ENCODE results near the gene WDSUB1. TPM values are rescaled to one million over a fixed set of nuclear protein-coding genes. Genes with fewer than 3 reads are reported as not detected.

Gene WDSUB1
- total RNA-seq: 10 to 100 TPM in 1 of 4 donors, 1 to 10 TPM in 3; 6.1 to 10.4 (median 9.5) TPM
- polyA plus RNA-seq: 8.9 TPM
- long read RNA-seq, donor 1, transcript WDSUB1-202 (11 exons, 1,912 nt): major isoform, 29 of 46 reads
- long read RNA-seq, donor 1, partial matches to known transcripts: 2 of 46 reads
- long read RNA-seq, donor 1, other reads (novel, unspliced or antisense): 10 of 46 reads
- long read RNA-seq, donor 2, transcript WDSUB1-202 (11 exons, 1,912 nt): major isoform, 7 of 13 reads
- long read RNA-seq, donor 2, partial matches to known transcripts: 1 of 13 reads
- long read RNA-seq, donor 2, other reads (novel, unspliced or antisense): 5 of 13 reads
- long read RNA-seq, donor 3, transcript WDSUB1-202 (11 exons, 1,912 nt): major isoform, 14 of 31 reads
- long read RNA-seq, donor 3, partial matches to known transcripts: 5 of 31 reads
- long read RNA-seq, donor 3, other reads (novel, unspliced or antisense): 10 of 31 reads
- long read RNA-seq, donor 4, transcript WDSUB1-202 (11 exons, 1,912 nt): major isoform, 12 of 20 reads
- long read RNA-seq, donor 4, partial matches to known transcripts: 1 of 20 reads
- long read RNA-seq, donor 4, other reads (novel, unspliced or antisense): 6 of 20 reads

- peak; percentile 58 to 61 for ATAC-seq
- H3K27ac ChIP-seq (ENCODE audit: low read length): peak within 1 kb of the TSS; percentile 94
- no peaks in the 10 kb centered on the region for H3K4me1 ChIP-seq (ENCODE audit: control insufficient read depth, insufficient read depth, low read length)
- intact Hi-C loops (cut with DNase I): no loop called here
- WGBS: 1% methylated on average over 64 of the region's 64 CpGs
- H3K4me3 ChIP-seq (ENCODE audit: low read length): peak within 1 kb of the TSS; percentile 52
- no peaks in the 10 kb centered on the region for H3K27me3 ChIP-seq (ENCODE audit: control insufficient read depth, insufficient read depth)
- peak; percentile 68 to 88 (median 87) for DNase-seq
- H3K9me3 ChIP-seq (ENCODE audit: control insufficient read depth, low read length): no peaks in the 10 kb centered on the region
Observed at GRCh38 chr2:159285929-159286708, at the start of gene WDSUB1. Gene WDSUB1, minus strand, starts transcription at chr2:159286703. Its CDS starts 3,634 bp downstream, at chr2:159283069.

- Histone ChIP-seq H3K9me3 (ENCODE audit: control insufficient read depth, low read length) (no peaks in the 10 kb centered on the region), H3K4me3 (ENCODE audit: low read length) (no peak overlapping the region), H3K27ac (ENCODE audit: low read length) (no peak overlapping the region), H3K4me1 (ENCODE audit: control insufficient read depth, insufficient read depth, low read length) (no peaks in the 10 kb centered on the region), H3K27me3 (ENCODE audit: control insufficient read depth, insufficient read depth) (no peaks in the 10 kb centered on the region)
- peak in 1 of 3 donors; percentile 26 for DNase-seq
- intact Hi-C loops (cut with DNase I): no loop called here
- WGBS: 85% methylated on average over 5 of the region's 5 CpGs
- ATAC-seq: peak; percentile 24 to 67
Observed at GRCh38 chr2:159326569-159327255, 40.2 kb upstream of the WDSUB1 start.

GRCh38 chr2:159322419-159322818 is 35.9 kb upstream of the WDSUB1 start:
- no peak for DNase-seq
- Histone ChIP-seq H3K4me1 (ENCODE audit: control insufficient read depth, insufficient read depth, low read length) (no peaks in the 10 kb centered on the region), H3K27me3 (ENCODE audit: control insufficient read depth, insufficient read depth) (no peaks in the 10 kb centered on the region), H3K27ac (ENCODE audit: low read length) (no peak overlapping the region), H3K4me3 (ENCODE audit: low read length) (no peak overlapping the region), H3K9me3 (ENCODE audit: control insufficient read depth, low read length) (no peaks in the 10 kb centered on the region)
- ATAC-seq: no peak
- intact Hi-C loops (cut with DNase I): no loop called here

GRCh38 chr2:159317392-159318088 is 31.0 kb upstream of the WDSUB1 start:
- Histone ChIP-seq H3K4me3 (ENCODE audit: low read length) (no peak overlapping the region), H3K9me3 (ENCODE audit: control insufficient read depth, low read length) (no peaks in the 10 kb centered on the region), H3K4me1 (ENCODE audit: control insufficient read depth, insufficient read depth, low read length) (no peaks in the 10 kb centered on the region), H3K27me3 (ENCODE audit: control insufficient read depth, insufficient read depth) (no peaks in the 10 kb centered on the region), H3K27ac (ENCODE audit: low read length) (no peak overlapping the region)
- WGBS: 90% methylated on average over 3 of the region's 3 CpGs
- no peak for DNase-seq
- intact Hi-C loops (cut with DNase I): no loop called here
- ATAC-seq: no peak

- intact Hi-C loops (cut with DNase I): no loop called here
Observed at GRCh38 chr2:159307942-159308341, 21.4 kb upstream of the WDSUB1 start.

GRCh38 chr2:159300586-159300985 is 14.1 kb upstream of the WDSUB1 start:
- Histone ChIP-seq H3K27ac (ENCODE audit: low read length) (no peak overlapping the region), H3K4me3 (ENCODE audit: low read length) (no peak overlapping the region), H3K27me3 (ENCODE audit: control insufficient read depth, insufficient read depth) (no peaks in the 10 kb centered on the region), H3K9me3 (ENCODE audit: control insufficient read depth, low read length) (no peaks in the 10 kb centered on the region), H3K4me1 (ENCODE audit: control insufficient read depth, insufficient read depth, low read length) (no peaks in the 10 kb centered on the region)
- no peak for ATAC-seq
- 87% methylated on average over 3 of the region's 3 CpGs for WGBS
- intact Hi-C loops (cut with DNase I): no loop called here
- DNase-seq: no peak

More at GRCh38 chr2:159307942-159308341, 21.4 kb upstream of the WDSUB1 start:
- no peaks in the 10 kb centered on the region for H3K27me3 ChIP-seq (ENCODE audit: control insufficient read depth, insufficient read depth)
- H3K9me3 ChIP-seq (ENCODE audit: control insufficient read depth, low read length): no peaks in the 10 kb centered on the region
- ATAC-seq: no peak
- H3K4me3 ChIP-seq (ENCODE audit: low read length): no peak overlapping the region
- no peaks in the 10 kb centered on the region for H3K4me1 ChIP-seq (ENCODE audit: control insufficient read depth, insufficient read depth, low read length)
- H3K27ac ChIP-seq (ENCODE audit: low read length): no peak overlapping the region
- DNase-seq: no peak

GRCh38 chr2:159298967-159299366 is 12.5 kb upstream of the WDSUB1 start:
- Histone ChIP-seq H3K27ac (ENCODE audit: low read length) (no peak overlapping the region), H3K4me1 (ENCODE audit: control insufficient read depth, insufficient read depth, low read length) (no peaks in the 10 kb centered on the region), H3K27me3 (ENCODE audit: control insufficient read depth, insufficient read depth) (no peaks in the 10 kb centered on the region), H3K4me3 (ENCODE audit: low read length) (no peak overlapping the region), H3K9me3 (ENCODE audit: control insufficient read depth, low read length) (no peaks in the 10 kb centered on the region)
- DNase-seq (no peak), ATAC-seq (no peak)
- intact Hi-C loops (cut with DNase I): no loop called here

GRCh38 chr2:159297042-159297707 is 10.7 kb upstream of the WDSUB1 start:
- Histone ChIP-seq H3K9me3 (ENCODE audit: control insufficient read depth, low read length) (no peaks in the 10 kb centered on the region), H3K27me3 (ENCODE audit: control insufficient read depth, insufficient read depth) (no peaks in the 10 kb centered on the region), H3K4me1 (ENCODE audit: control insufficient read depth, insufficient read depth, low read length) (no peaks in the 10 kb centered on the region), H3K4me3 (ENCODE audit: low read length) (no peak overlapping the region), H3K27ac (ENCODE audit: low read length) (no peak overlapping the region)
- ATAC-seq (no peak), DNase-seq (no peak)
- intact Hi-C loops (cut with DNase I): no loop called here
- 95% methylated on average over 5 of the region's 5 CpGs for WGBS

- no peak for ATAC-seq
- DNase-seq: no peak
- Histone ChIP-seq H3K27me3 (ENCODE audit: control insufficient read depth, insufficient read depth) (no peaks in the 10 kb centered on the region), H3K9me3 (ENCODE audit: control insufficient read depth, low read length) (no peaks in the 10 kb centered on the region), H3K4me1 (ENCODE audit: control insufficient read depth, insufficient read depth, low read length) (no peaks in the 10 kb centered on the region), H3K27ac (ENCODE audit: low read length) (no peak overlapping the region), H3K4me3 (ENCODE audit: low read length) (no peak overlapping the region)
- intact Hi-C loops (cut with DNase I): no loop called here
- 33% methylated on average over 6 of the region's 6 CpGs for WGBS
Observed at GRCh38 chr2:159292157-159292556, 5.7 kb upstream of the WDSUB1 start.

GRCh38 chr2:159290289-159290907 is 3.9 kb upstream of the WDSUB1 start:
- Histone ChIP-seq H3K27me3 (ENCODE audit: control insufficient read depth, insufficient read depth) (no peaks in the 10 kb centered on the region), H3K9me3 (ENCODE audit: control insufficient read depth, low read length) (no peaks in the 10 kb centered on the region), H3K27ac (ENCODE audit: low read length) (no peak overlapping the region), H3K4me3 (ENCODE audit: low read length) (no peak overlapping the region), H3K4me1 (ENCODE audit: control insufficient read depth, insufficient read depth, low read length) (no peaks in the 10 kb centered on the region)
- ATAC-seq (no peak), DNase-seq (no peak)
- WGBS: 66% methylated on average over 7 of the region's 7 CpGs
- intact Hi-C loops (cut with DNase I): no loop called here

Measured in right cardiac atrium (tissue), 5 donors.